GM18511 (cell line): ENCODE results near the gene FXYD2.
A peak's percentile ranks its signal among the peaks of the same experiment; 100 is the strongest.

ENCODE experiments used
- ATAC-seq: cut with Tn5 transposase; IDR thresholded peaks from one replicate; pipeline ENCODE4 v1.9.1; 2021; ENCODE audit warnings: mild to moderate bottlenecking, moderate library complexity; ENCODE audit not compliant: unreplicated experiment

FXYD2 gene

GRCh38 chr11:117836077-117836960 is 11.8 kb upstream of the FXYD2 start:
- no peak for ATAC-seq

- no peak for ATAC-seq
Observed at GRCh38 chr11:117835576-117835975, 11.0 kb upstream of the FXYD2 start.

GRCh38 chr11:117834838-117835443 is 10.4 kb upstream of the FXYD2 start:
- ATAC-seq: no peak

GRCh38 chr11:117834068-117834810 is 9.7 kb upstream of the FXYD2 start:
- no peak for ATAC-seq

- ATAC-seq: no peak
Observed at GRCh38 chr11:117833401-117833891, 8.9 kb upstream of the FXYD2 start.

GRCh38 chr11:117832511-117832910 is 8.0 kb upstream of the FXYD2 start:
- ATAC-seq: no peak

- ATAC-seq: no peak
Observed at GRCh38 chr11:117831661-117832415, 7.3 kb upstream of the FXYD2 start.

GRCh38 chr11:117830674-117831351 is 6.3 kb upstream of the FXYD2 start:
- no peak for ATAC-seq

- ATAC-seq: no peak
Observed at GRCh38 chr11:117830072-117830471, 5.5 kb upstream of the FXYD2 start.

- no peak for ATAC-seq
Observed at GRCh38 chr11:117829369-117829725, 4.8 kb upstream of the FXYD2 start.

GRCh38 chr11:117828611-117829368 is 4.2 kb upstream of the FXYD2 start:
- ATAC-seq: peak; percentile 73

- ATAC-seq: no peak
Observed at GRCh38 chr11:117827521-117828511, 3.3 kb upstream of the FXYD2 start.

GRCh38 chr11:117826832-117827231 is 2.3 kb upstream of the FXYD2 start:
- ATAC-seq: no peak

- ATAC-seq: no peak
Observed at GRCh38 chr11:117826190-117826570, 1.6 kb upstream of the FXYD2 start.

- no peak for ATAC-seq
Observed at GRCh38 chr11:117825538-117826189, 1.1 kb upstream of the FXYD2 start.

- no peak for ATAC-seq
Observed at GRCh38 chr11:117823946-117824420, 561 bp downstream of the FXYD2 start.

- ATAC-seq: no peak
Observed at GRCh38 chr11:117823294-117823945, 1.1 kb downstream of the FXYD2 start.
